GM15510 (cell line): ENCODE data around the gene CD44.

Source experiments
- POLR2A ChIP-seq: IDR thresholded peaks from 3 replicates; pipeline ENCODE4 v1.6.1; 2011; ENCODE audit warnings: borderline replicate concordance; ENCODE audit not compliant: insufficient read length; ENCODE audit errors: extremely low read depth

Gene CD44

GRCh38 chr11:35253237-35253636, 114.3 kb downstream of the CD44 start:
- TF ChIP-seq POLR2A, result no peak

GRCh38 chr11:35255514-35255913, 116.5 kb downstream of the CD44 start:
- no peak for TF ChIP-seq POLR2A

- TF ChIP-seq POLR2A, result no peak
Observed at GRCh38 chr11:35256296-35256695, 117.3 kb downstream of the CD44 start.

GRCh38 chr11:35257281-35257680, 118.3 kb downstream of the CD44 start:
- TF ChIP-seq POLR2A, result no peak

- no peak for TF ChIP-seq POLR2A
Observed at GRCh38 chr11:35259529-35259928, 120.6 kb downstream of the CD44 start.

GRCh38 chr11:35260342-35260985, 121.5 kb downstream of the CD44 start:
- TF ChIP-seq POLR2A, result no peak

GRCh38 chr11:35261197-35261596, 122.2 kb downstream of the CD44 start:
- no peak for TF ChIP-seq POLR2A

GRCh38 chr11:35262056-35262455, 123.1 kb downstream of the CD44 start:
- no peak for TF ChIP-seq POLR2A

GRCh38 chr11:35262735-35263134, 123.8 kb downstream of the CD44 start:
- TF ChIP-seq POLR2A, result no peak

GRCh38 chr11:35265755-35266454, 126.9 kb downstream of the CD44 start:
- no peak for TF ChIP-seq POLR2A

GRCh38 chr11:35267504-35267903, 128.5 kb downstream of the CD44 start:
- TF ChIP-seq POLR2A, result no peak

- TF ChIP-seq POLR2A, result no peak
Observed at GRCh38 chr11:35270342-35270741, 131.4 kb downstream of the CD44 start.

GRCh38 chr11:35271031-35271430, 132.1 kb downstream of the CD44 start:
- no peak for TF ChIP-seq POLR2A

GRCh38 chr11:35272391-35272902, 133.5 kb downstream of the CD44 start:
- TF ChIP-seq POLR2A, result no peak

GRCh38 chr11:35274909-35275785, 136.2 kb downstream of the CD44 start:
- no peak for TF ChIP-seq POLR2A

- no peak for TF ChIP-seq POLR2A
Observed at GRCh38 chr11:35275786-35276170, 136.8 kb downstream of the CD44 start.
